HG03135 (cell line): ENCODE data around the gene RTP3.

Source experiments
- ATAC-seq: cut with Tn5 transposase; IDR thresholded peaks from one replicate; pipeline ENCODE4 v1.9.1; 2021; ENCODE audit warnings: mild to moderate bottlenecking, moderate library complexity; ENCODE audit not compliant: unreplicated experiment

The RTP3 gene

DNA sequence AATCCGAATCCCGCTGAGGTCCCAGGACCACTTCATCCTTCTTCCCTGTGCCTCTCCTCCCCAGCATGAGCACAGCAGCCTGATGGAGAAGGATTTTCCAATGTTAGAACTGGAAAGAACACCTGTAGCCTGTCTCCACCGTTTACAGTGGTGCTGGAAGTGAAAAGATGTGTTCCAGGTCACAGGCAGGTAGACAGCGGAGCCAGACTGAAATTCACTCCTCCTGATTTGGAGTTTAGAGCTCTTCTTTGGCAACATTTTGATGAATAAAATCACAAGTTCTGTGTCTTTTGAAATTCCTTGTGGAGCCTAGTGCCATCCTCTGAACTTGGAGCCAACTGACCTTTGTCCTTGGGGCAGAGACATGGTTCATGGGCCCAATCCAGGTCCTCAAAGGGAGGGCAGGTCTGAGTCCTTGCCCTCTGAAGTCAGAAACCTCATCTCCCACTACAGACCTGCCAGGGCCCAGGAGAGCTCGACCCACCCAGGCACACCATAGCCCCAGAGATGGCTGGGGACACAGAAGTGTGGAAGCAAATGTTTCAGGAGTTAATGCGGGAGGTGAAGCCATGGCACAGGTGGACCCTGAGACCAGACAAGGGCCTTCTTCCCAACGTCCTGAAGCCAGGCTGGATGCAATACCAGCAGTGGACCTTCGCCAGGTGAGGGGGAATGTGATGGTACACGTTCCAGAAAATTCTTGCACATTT lies at the start of gene RTP3:
Gene RTP3 (plus strand): TSS at position 421 of the 710 bp plus-strand sequence. CDS start 87 bp downstream, at position 508.
- no peak for ATAC-seq

GRCh38 chr3:46448721-46449120 lies 49.1 kb upstream of the RTP3 start:
- no peak for ATAC-seq

DNA sequence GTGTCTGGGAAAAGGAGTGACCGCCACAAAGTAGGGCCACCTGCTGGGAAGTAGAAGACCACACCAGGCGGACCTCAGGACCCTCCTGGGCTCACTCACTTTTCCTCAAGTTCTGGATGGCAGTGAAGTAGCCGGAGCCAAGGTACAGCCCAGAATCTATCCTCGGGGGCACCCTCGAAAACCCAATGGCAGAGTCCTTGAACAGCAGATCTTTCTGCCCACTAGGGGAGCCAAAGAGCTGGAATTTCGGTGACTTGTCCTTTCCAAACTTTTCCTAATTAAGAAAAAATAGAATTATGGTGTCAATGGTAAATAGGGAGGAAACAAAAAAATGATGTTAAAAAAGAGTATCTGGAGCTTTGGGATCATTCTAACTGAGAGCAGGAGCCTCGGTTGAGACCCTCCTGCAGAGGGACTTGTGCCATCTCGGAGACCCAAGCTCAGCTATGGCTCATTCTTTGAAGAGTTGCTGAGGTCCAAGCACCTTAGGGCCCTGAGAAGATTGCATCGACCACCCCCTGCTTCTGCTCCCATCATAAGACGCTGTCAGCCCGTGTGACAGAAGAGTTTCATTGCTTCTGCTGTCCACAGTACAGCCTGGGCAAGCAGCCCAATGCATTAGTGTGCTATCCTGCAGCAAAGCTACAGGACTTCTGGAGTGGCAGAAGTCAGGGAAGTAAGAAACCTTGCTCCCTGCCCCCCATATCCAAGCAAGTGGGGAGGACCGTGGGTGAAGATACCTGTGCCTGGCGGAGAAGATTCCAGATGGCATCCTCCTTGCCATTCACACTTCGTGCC lies 47.8 kb upstream of the RTP3 start:
- ATAC-seq = no peak

- ATAC-seq = no peak
These were observed 44.1 kb upstream of the RTP3 start for GRCh38 chr3:46453526-46454208.

- ATAC-seq = no peak
These were observed 43.6 kb upstream of the RTP3 start for GRCh38 chr3:46454209-46454595.

DNA sequence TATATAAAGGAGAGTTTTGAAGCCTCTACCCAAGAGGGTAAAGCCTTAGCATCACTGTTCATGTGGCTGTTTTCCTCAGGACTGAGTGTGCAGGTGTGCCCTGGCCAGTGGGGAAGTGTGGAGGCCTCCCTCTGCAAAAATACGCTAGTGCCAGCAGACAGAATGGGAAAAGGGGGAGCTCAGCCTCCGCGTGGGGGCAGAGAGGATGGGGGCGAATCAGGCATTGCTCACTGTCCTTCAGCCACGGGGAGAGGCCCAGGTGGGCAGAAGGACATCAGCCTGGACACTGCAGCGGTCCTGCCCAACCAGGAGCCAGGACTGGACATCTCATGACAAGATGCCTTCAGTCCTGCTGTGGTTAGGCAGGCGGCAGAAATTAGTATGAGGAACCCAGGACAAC lies 43.2 kb upstream of the RTP3 start:
- ATAC-seq = no peak

GRCh38 chr3:46455231-46456115 lies 42.3 kb upstream of the RTP3 start:
- ATAC-seq = no peak

DNA sequence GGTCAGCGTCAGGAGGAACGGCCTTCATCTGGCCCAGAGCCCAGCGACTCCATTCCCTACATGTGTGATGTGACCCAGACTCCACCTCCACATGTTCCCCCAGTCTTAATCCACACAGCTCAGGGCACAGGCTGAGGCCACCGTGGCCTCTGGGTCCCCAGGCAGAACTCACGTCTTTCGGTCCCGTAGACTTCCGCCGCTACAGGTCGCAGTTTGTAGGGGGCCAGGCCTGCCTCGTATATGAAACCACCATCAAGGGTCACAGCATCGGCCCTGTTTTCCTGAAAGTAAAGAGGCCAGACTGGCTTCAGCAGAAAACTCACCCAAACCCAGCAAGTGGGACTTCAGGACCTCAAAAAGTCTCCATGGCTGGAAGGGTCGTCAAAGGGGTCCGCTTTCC lies 41.7 kb upstream of the RTP3 start:
- ATAC-seq = no peak

DNA sequence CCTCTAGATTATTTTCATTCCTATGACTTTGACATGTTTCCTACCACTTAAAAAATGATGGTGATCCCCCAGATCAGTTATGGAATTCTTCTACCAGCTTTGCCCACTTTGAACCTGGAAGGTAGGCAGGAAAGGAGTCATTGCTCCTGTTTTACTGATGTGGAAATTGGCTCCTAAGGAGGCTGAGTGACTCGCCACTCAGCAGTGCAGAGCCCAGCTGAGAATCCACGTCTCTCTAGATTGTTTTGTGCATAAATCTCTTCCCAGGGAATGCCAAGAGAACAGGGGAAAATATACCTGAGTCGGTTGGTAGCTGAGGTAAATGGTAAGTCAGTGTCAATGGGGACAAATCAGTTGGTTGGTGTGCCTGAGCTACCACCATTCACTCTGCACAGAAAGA lies 37.7 kb upstream of the RTP3 start:
- ATAC-seq = no peak

GRCh38 chr3:46462111-46462510 lies 35.7 kb upstream of the RTP3 start:
- no peak for ATAC-seq

DNA sequence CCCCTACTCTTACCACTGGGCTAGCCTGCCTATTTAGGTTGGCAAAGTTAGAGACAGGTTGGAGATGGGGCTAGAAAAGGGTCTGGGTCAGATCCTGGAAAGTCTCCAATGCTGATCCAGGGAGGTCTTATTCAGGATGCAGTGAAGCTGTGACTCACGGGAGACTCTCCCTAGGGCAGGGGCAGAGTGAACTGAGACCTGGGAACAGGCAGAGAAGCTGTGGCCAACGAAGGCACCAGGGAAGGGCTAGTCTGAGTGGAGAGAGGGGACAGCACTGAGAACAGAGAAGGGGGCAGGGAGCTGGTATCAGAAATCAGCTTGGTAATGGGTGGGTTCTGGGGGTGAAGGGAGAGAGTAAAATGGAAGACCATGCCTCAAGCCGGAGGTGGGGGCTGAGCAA lies 35.3 kb upstream of the RTP3 start:
- no peak for ATAC-seq

DNA sequence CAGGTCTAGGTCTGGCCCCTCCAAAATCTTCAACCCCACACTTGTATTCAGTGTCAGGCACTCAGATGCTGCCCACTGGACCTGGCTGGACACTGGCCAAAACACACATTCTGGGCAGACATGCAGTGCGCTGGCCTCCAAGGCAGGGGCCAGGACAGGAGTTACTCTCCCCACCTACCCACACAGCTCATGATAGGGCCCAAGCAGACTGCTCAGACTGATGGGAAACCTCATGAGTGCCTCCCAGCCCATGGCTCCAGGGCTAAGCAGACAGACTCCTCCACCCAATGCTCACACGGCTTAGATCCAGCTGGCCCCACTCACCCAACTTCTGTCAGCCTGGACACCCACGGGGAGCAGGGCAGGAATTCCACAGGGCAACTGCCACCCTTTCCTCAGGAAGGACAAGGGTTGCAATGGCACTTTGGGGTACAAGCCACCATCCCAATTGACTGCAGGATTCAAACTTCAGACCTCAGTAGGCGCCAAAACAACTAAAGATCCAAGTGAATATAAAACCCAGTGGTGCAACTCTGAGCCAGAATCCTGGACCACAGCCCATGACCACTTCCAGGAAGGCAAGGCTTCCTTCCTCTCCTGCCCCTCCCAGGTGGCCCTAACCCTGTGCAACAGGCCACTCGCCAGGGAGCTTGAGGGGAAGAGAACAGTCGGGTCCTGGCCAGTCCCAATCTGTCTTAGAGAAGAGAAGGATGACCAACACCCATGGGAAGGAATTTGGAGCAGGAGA lies 34.5 kb upstream of the RTP3 start:
- no peak for ATAC-seq

DNA sequence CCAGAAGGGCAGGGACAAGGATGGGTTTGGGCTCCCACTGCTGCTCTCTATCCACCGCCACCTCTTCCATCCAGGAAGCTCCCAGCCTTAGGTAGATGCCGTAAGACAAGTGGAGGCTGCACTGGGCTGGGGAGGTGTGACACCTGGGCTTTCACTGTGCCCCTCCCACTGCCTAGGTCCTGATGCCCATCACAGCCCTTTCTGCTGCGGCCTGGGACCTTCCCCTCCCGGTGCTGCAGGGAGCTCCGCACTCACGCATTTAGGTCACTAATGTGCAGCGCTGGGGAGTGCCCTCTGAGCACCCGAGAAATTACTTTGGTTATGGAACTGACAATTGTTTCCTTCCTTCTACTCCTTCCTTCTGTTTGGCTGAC lies 33.9 kb upstream of the RTP3 start:
- no peak for ATAC-seq

GRCh38 chr3:46464326-46465195 lies 33.2 kb upstream of the RTP3 start, which contains the start of gene LTF:
LTF (minus strand) TSS chr3:46464905; CDS start chr3:46464867, 38 bp downstream.
- ATAC-seq = no peak

- no peak for ATAC-seq
These were observed 32.6 kb upstream of the RTP3 start for GRCh38 chr3:46465196-46465520.

DNA sequence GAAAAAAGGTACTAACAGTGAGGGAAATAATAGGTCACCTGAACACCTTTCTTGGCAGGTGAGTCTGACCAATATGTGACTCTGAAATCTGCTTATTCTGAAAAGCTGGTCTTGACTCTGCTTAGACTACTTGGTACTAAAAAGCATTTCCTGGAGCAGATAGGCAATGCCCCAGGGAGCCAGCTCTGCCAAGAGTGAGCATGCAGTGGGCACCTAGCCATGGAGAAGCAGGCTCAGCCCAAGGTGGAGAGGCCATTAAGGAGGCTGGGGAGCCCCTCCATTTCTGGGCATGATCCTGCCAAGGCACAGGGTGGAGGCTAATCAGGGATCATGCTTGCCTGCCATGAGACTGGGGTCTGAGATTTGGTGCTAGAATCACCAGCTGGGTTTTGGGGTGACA lies 31.5 kb upstream of the RTP3 start:
- ATAC-seq = no peak

DNA sequence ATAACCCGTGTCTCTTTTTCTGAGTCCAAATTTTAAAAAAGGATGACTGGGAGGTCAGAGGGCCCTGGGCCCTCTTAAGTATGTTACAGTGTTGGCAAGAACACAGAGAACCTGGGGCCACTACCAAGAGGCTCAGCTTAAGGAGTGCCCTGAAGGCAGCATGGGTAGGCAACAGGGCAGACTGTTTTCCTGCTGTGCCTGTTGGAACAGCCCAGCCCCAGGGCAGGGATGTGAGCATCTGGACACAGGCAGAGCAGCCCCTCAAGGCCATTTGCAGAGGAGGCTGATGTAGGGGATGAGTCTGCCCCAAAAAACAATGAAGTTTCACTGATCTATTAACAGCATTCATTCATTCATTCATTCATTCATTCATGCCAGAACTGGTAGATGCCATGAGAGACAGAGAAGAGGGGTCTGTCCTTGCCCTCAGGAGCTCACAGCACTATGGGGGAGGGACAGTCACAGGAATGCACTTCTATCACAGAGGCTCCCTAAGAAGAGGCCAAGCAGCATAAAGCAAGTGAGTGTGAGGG lies 30.8 kb upstream of the RTP3 start:
- ATAC-seq = no peak

DNA sequence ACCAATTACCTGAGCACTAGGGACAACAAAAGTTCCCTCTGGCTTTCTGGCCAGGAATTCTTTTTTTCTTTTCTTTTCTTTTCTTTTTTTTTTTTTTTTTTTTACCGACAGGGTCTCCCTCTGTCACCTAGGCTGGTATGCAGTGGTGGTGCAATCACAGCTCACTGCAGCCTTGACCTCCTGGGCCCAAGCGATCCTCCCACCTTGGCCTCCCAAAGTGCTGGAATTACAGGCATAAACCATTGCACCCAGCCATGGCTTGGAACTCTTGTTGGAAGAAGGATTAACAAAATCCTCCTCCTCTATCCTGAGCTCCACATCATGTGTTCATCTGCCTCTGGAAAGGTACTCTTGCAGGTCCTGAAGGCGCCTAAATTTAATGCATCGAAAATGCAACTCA lies 30.2 kb upstream of the RTP3 start:
- no peak for ATAC-seq
